K562 (cell line): ENCODE results near the gene PMEPA1.

Source experiments
- ATF4 ChIP-seq: fragments of 450-650 bp; formaldehyde crosslinking; IDR thresholded peaks from 2 replicates; pipeline ENCODE4 v1.4.0; 2022; ENCODE audit warnings: mild to moderate bottlenecking, moderate library complexity
- CLOCK ChIP-seq: fragments of 250-450 bp; sonication (Bioruptor Pico); IDR thresholded peaks from 2 replicates; pipeline ENCODE4 v1.4.0; 2020; ENCODE audit warnings: mild to moderate bottlenecking, moderate library complexity, borderline replicate concordance

GRCh38 chr20:57698116-57698866 is 11.5 kb downstream of the PMEPA1 start:
- no peak for TF ChIP-seq ATF4
- no peak for TF ChIP-seq CLOCK (CRISPR knock-in tag)
